ENCODE data around the gene SPTBN5.
A peak's percentile ranks its signal among the peaks of the same experiment; 100 is the strongest.
"Not testable (repeated sequence)": the region's sequence is repeated elsewhere in the genome, so short reads cannot be mapped to it uniquely, and the experiment has no call there.

SPTBN5 gene

GRCh38 chr15:41843571-41843970 is 50.3 kb downstream of the SPTBN5 start:
- DNase-seq: no peak

DNA sequence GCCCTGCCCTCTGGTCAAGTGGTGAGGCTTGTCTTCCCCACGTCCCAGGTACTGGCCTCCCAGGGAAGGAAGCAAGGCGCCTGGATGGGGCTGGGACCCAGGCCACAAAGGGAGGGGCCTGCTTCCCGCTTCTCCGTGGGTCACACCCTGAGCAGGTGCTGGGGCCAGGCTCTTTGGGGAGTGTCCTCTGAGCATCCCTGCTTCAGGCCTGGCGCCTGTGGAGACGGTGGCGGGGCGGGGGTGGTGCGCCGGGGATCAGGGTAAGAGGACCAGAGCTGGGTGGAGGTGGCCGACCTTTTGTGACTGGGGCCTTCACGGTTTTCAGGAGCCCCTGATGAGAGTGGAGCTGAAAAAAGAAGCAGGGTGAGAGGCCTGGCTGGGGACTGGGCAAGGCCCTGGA is 51.6 kb downstream of the SPTBN5 start:
- peak; percentile 4 for DNase-seq

DNA sequence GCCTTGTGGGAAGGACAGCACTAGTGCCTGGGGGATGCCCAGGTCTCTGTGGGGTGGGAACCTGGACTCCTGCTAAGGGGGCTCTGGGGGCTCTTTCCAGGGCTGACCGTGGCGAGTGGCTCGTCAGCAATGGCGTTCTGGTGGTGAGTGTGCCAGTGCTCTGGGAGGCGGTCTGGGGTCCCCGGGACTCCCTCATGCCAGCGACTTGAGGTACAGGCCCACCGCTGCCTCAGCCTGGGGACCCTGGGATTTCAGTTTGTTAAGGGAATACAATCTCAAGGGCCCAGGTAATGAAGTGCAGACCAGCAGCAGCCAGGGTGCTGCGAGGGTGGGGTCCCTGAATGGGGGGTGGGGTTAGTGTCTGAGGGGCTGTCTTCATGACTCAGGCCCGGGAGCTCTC is 52.7 kb downstream of the SPTBN5 start:
- DNase-seq: no peak

GRCh38 chr15:41840673-41841072 is 53.2 kb downstream of the SPTBN5 start:
- DNase-seq: no peak

DNA sequence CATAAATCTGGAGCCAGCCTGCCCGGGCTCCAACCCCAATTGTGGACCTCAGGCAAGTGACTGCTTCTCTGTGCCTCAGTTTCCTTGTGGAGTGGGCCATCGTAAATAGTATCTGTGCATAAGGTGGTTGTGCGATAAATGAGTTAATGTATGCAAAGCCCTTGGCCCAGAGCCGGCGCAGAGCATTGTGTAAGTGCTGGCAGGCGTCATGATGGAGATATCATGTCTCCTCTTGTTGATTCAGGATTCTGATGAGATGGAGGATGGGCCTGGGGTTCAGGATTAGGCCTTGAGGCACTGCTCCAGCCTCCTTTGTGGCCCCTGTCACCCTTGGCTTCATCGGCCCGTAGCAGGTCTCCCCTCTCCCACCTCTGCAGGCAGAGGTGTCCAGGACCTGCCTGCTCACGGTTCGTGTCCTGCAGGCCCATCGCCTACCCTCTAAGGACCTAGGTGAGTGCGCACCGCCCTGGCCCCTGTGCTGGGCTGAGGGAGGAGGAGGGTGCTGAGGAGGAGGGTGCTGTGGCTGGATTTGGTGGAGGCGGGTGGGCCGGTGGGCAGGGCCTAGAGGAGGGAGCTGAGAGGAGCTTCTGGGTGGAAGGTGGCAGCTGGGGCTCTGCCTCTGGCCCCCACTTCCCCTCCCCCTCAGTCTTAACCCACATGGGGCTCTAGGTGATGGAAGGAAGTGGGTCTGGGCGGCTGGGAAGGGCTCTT is 53.9 kb downstream of the SPTBN5 start:
- no peak for DNase-seq

GRCh38 chr15:41838400-41838897 is 55.4 kb downstream of the SPTBN5 start, which contains the start of gene PLA2G4B:
PLA2G4B (plus strand) TSS chr15:41838847; CDS start chr15:41838914, 67 bp downstream.
- DNase-seq: peak; percentile 73

GRCh38 chr15:41836713-41837454 is 57.0 kb downstream of the SPTBN5 start:
- no peak for DNase-seq

GRCh38 chr15:41836073-41836472 is 57.8 kb downstream of the SPTBN5 start:
- no peak for DNase-seq

DNA sequence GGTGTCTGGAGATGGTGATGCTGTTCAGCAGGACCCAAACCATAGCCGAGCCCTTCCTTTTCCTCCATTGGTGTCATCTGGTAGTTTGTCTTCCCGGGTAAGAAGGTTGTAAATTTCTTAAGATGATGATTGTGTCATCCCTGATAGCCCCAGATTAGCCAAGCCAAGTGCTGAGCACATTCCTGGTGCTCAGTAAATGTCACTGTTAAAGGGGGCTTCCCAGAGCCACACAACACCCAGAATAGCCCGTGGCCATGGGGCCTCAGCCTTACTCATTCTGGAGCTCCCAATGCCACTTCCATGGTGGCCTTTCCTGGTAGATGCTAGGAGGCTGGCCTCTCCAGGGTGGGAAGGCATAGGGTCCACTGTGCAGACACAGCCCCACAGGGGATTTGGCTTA is 59.8 kb downstream of the SPTBN5 start:
- DNase-seq: no peak

DNA sequence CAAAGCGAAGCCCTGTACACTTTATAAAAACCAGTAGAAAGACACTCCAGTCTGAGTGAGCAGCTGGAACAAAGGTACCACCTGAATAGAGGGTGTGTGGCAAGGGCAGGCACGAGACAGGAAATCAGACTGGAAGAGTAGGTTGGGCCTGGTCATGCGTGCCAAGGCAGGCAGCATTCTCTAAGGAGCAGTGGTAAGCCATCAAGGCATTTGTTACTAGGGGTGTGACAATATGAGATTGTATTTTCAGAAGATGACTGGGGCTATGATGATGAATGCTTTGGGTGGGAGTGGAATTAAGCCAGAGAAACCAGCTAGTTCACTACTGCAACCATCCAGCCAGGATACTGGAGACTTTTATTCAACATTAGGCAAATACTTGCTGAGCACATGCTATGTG is 61.0 kb downstream of the SPTBN5 start:
- DNase-seq: peak; percentile 84

- DNase-seq: no peak
These were observed 61.6 kb downstream of the SPTBN5 start for GRCh38 chr15:41832208-41832607.

DNA sequence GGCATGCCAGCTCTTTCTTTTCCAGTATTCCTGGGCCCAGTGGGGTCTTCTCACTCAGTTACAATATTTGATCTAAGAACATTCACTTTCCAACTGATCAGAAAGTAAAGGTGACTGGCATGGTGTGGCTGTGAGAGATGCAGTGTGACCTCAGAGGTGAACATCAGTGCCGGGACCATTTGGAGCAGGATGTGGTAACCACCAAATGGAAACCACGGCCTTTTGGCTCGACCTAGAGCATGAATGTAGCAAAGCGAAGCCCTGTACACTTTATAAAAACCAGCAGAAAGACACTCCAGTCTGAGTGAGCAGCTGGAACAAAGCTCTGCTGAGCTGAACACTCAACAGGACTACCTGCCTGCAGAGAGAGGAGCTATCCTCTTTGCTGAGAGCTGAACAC is 62.6 kb downstream of the SPTBN5 start:
- not testable (repeated sequence) for DNase-seq

DNA sequence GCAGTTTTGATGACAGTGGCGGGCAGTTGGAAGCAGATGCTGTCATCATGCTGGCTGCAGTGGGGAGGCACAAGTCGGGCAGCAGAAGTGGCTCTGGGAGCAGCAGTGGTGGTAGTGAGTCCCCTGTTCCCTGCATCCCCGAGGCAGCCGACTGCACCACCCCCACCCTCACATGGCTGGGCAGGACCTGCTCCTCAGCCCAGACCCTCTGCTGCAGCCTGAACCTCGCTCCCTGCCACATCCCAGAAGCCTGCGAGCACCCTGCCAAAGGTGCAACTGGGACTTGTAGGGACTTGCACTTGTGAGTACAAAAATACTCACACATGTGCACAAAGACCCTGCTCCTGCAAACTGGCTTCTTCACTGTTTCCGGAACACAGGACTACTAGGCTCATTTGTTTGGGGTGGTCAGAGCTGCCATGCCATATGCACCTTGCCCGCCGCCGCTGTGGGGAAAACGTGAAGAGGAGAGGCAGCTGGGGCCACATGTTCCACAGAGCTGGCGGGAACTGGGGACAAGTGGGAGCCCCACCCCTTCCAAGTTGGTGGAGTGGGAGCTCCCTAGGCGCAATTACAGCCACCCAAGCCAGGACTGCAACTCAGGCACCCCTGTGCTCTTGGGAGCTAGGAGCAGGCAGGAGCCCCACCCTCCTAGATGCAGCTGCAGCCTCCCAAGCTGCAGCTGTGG is 63.8 kb downstream of the SPTBN5 start:
- DNase-seq: no peak

GRCh38 chr15:41828807-41829141 is 65.1 kb downstream of the SPTBN5 start:
- DNase-seq: no peak

DNA sequence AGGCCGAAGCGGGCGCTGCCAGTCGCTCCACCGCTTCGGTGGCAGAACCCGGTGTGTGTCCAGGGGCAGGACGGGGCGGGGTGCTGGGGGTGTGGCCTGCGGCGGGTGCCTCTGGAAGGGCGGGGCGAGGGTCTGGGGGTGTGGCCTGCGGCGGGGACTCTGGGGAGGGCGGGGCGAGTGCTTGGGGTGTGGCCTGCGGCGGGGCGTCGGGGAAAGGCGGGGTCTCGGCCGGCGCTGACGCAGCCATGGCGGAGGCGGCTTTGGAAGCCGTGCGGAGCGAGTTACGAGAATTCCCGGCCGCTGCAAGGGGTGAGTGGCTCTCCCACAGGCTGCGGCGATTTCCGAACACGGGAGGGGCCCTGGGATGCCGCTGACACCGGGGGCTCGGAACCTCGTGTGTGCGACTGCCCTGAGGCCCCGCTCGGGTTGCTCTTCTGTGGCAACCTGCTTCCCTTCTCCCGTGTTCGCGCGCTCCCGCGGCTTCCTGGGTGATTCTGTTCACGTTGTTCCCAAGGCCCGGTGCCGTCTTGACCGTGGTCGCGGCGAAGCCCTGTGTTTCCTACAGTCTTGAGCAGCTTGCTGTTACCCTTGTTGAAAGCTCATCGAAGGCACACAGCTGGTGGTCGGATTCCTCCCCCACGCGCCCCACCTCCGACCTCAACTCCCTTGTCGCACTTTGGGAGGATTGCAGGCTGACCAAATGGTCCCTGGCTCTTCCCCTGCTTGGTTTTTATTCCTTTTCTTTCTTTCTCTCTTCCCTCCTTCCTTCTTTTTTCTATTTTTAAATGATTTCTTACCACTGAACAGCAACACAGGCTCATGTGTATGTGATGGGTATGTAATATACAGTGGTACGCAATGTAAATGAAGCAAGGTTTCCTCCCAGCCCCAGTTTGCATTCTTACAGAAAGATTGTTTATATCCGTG is 65.7 kb downstream of the SPTBN5 start, which contains the start of gene JMJD7:
TSS of gene JMJD7 (plus strand) at position 213 of the 927 bp plus-strand sequence. CDS start at position 246, 33 bp downstream.
- peak; percentile 36 for DNase-seq

DNA sequence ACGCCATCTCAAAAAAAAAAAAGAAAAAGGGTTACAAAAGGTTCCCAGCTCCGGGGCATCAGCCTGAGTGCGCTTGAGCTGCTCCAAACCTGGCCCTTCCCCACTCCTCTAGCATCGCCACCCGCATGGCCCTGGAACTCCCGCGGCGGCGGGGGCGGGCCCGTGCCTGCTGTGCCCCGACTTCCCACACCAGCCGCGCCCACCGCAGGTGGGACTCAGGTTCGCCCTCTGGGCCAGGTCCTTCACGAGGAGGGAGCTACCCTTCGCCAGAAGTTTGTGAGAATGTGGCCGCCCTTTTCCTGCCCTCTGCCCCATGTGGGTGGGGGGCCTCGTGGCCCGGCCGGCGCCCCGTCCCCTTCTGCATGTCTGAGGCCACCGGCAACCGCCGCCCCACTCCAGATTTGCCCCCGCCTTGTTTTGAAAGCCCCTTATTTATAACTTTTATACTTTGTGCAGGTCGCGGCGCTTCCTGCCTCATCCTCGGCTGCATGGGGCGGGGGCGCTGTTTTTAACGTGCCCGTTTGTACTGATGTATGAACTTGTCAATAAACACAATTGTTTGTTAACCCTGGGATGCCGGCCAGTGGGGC is 66.5 kb downstream of the SPTBN5 start:
- DNase-seq: no peak

DNA sequence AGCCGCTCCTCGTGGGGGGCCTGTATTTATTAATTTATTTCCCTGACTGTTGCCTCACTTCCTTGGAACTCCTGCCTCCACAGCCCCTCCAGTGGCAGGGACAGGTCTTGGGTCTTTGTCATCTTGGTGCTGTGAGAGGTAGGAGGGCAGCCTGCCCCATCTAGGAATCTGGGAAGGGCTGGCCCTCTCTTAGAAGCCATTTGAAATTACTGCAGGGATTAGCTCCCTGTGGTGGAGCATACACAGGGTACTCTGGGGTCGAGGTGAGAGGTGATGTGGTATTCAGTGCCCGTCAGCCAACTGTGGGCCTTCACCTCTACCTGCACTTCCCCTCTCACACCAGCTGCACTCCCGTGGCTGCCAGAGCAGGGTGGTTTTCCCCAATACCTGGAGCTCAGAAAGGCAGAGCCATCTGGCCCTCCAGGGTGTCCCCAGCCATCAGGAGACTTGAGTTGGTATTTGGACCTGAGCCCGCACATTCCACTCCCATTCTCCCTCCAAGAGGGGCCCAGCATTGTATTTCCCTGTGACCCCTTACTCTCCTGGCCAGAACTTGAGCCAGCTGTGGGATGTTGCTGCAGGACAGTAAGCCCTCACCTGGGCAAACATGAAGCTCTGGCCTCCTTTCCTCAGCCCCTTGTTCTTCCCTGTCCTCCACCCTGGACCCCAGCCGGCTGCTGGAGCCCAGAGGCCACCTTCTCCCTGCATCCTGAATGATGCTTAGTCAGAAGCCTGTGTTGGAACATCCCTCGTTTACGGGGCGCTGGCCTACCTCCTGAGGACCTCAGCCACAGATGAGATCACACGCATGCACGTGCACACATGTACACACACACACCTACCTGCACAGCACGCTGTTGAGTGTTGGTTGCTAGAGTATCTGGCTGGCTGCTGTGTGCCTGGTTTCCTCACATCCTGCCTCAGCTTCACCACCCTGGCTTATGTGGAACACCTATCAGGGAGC is 68.0 kb downstream of the SPTBN5 start:
- no peak for DNase-seq

- DNase-seq: no peak
These were observed 68.7 kb downstream of the SPTBN5 start for GRCh38 chr15:41825145-41825544.

- DNase-seq: no peak
These were observed 69.6 kb downstream of the SPTBN5 start for GRCh38 chr15:41824062-41824745.

GRCh38 chr15:41823502-41823901 is 70.4 kb downstream of the SPTBN5 start:
- DNase-seq: no peak
